Endothelial cell of umbilical vein (primary cell): Measurements from ENCODE around the gene RAD51B. TPM values are rescaled to one million over a fixed set of nuclear protein-coding genes. Genes with fewer than 3 reads are reported as not detected.
A peak's percentile ranks its signal among the peaks of the same experiment; 100 is the strongest.

Experiments used
- BruUV-seq: library from RNA; stranded (reverse); fragments of 400-500 nt; replicated peaks from 2 replicates; lab custom pipeline; 2021; lab: Mats Ljungman, UMichigan
- CTCF ChIA-PET: fragments of 300-600, 350-600 bp; sonication (Branson Sonifier 250); formaldehyde crosslinking; loops from one replicate; lab custom pipeline; 2021; ENCODE audit warnings: antibody characterized with exemption, inconsistent platforms; lab: Charles Lee
- POLR2A ChIA-PET: fragments of 300-600, 350-600 bp; sonication (Branson Sonifier 250); formaldehyde crosslinking; loops from one replicate; lab custom pipeline; 2021; ENCODE audit warnings: antibody characterized with exemption, inconsistent platforms; lab: Charles Lee
- DNase-seq: peaks from one replicate; pipeline ENCODE4 v3.0.0-alpha.2; 2011; ENCODE audit warnings: low read depth, low spot score
- FAIRE-seq: peaks from 2 replicates; lab custom pipeline; 2011; peaks lifted over from hg19 to GRCh38; lab: Jason Lieb, UNC
- H2AFZ ChIP-seq: 2 replicates; pipeline ENCODE4 v1.6.0; 2012; ENCODE audit warnings: low read depth, low read length, control low read depth, inconsistent platforms
- H3K27ac ChIP-seq: 2 replicates; pipeline ENCODE4 v1.5.1; 2011; ENCODE audit warnings: low read depth, mild to moderate bottlenecking, control low read depth, low read length, moderate library complexity; ENCODE audit not compliant: insufficient read depth
- H3K27me3 ChIP-seq, 2 experiments: 2 replicates each; pipeline versions ENCODE4 v1.6.0 to v1.6.1; 2011; ENCODE audit warnings: low read length in 2 of 2, mixed read lengths in 1 of 2; ENCODE audit not compliant: control insufficient read depth in 2 of 2, insufficient read depth in 2 of 2
- H3K36me3 ChIP-seq, 2 experiments: 2 replicates in 1 of 2; 3 replicates in 1 of 2; pipeline ENCODE4 v1.5.1; 2011; ENCODE audit warnings: low read length in 2 of 2, mild to moderate bottlenecking in 1 of 2, moderate library complexity in 1 of 2; ENCODE audit not compliant: control insufficient read depth in 2 of 2, insufficient read depth in 2 of 2; ENCODE audit errors: extremely low read depth in 1 of 2
- H3K4me1 ChIP-seq: 3 replicates; pipeline ENCODE4 v1.5.1; 2011; ENCODE audit warnings: mild to moderate bottlenecking, low read length; ENCODE audit not compliant: control insufficient read depth, insufficient read depth; ENCODE audit errors: extremely low read depth
- H3K4me2 ChIP-seq: 2 replicates; pipeline ENCODE4 v1.6.1; 2011; ENCODE audit warnings: low read length, control low read depth, mixed read lengths; ENCODE audit not compliant: insufficient read depth
- H3K4me3 ChIP-seq, 3 experiments: fragments of 200-600 bp in 1 of 3; sonication (generic), shearing (Covaris generic) in 1 of 3; replicated peaks in 1 of 3; 2 replicates each; pipeline ENCODE4 v1.5.1; 2011 to 2016; ENCODE audit warnings: control low read depth in 3 of 3, low read length in 3 of 3, mild to moderate bottlenecking in 2 of 3, inconsistent platforms in 1 of 3, low read depth in 1 of 3, moderate library complexity in 1 of 3; ENCODE audit not compliant: insufficient read depth in 1 of 3
- H3K79me2 ChIP-seq: 2 replicates; pipeline ENCODE4 v1.6.0; 2012; ENCODE audit warnings: low read length, inconsistent platforms; ENCODE audit not compliant: control insufficient read depth, insufficient read depth
- H3K9ac ChIP-seq: replicated peaks from 2 replicates; pipeline ENCODE3; 2011; ENCODE audit warnings: low read length, control low read depth; ENCODE audit not compliant: insufficient read depth; ENCODE audit errors: extremely low read depth
- H3K9me1 ChIP-seq: replicated peaks from 3 replicates; pipeline ENCODE4 v1.6.0; 2011; ENCODE audit warnings: mild to moderate bottlenecking, low read length; ENCODE audit not compliant: control insufficient read depth, insufficient read depth; ENCODE audit errors: extremely low read depth
- H3K9me3 ChIP-seq: replicated peaks from 2 replicates; pipeline ENCODE4 v1.5.1; 2012; ENCODE audit warnings: low read length, inconsistent platforms; ENCODE audit not compliant: control insufficient read depth, insufficient read depth
- H4K20me1 ChIP-seq: replicated peaks from 2 replicates; pipeline ENCODE3; 2011; ENCODE audit warnings: mild to moderate bottlenecking, low read length; ENCODE audit not compliant: control insufficient read depth, insufficient read depth; ENCODE audit errors: extremely low read depth
- EZH2 ChIP-seq: IDR thresholded peaks from 2 replicates; pipeline ENCODE4 v1.6.1; 2012; ENCODE audit warnings: borderline replicate concordance, low read depth, mild to moderate bottlenecking, moderate library complexity, low read length, inconsistent platforms; ENCODE audit not compliant: severe bottlenecking
- FOS ChIP-seq: IDR thresholded peaks from 2 replicates; pipeline ENCODE4 v1.6.1; 2011; ENCODE audit warnings: mild to moderate bottlenecking, low read length, moderate library complexity, borderline replicate concordance; ENCODE audit not compliant: insufficient read depth
- JUN ChIP-seq: IDR thresholded peaks from 2 replicates; pipeline ENCODE4 v1.6.1; 2011; ENCODE audit warnings: borderline replicate concordance, low read depth; ENCODE audit not compliant: insufficient read length, insufficient read depth
- POLR2AphosphoS5 ChIP-seq: IDR thresholded peaks from 2 replicates; pipeline ENCODE4 v1.6.1; 2012; ENCODE audit warnings: low read depth, mild to moderate bottlenecking, control low read depth, low read length, moderate library complexity; ENCODE audit not compliant: insufficient read depth
- dilution Hi-C: fragments of 300-500 bp; cut with MboI; formaldehyde crosslinking; loops from one replicate; pipeline ENCODE4 v1.15.0; 2019; ENCODE audit warnings: low sequenced_read_pairs; ENCODE audit not compliant: extremely low pct_ligation_motif_present
- intact Hi-C: fragments of 100-400 bp; cut with micrococcal nuclease; formaldehyde crosslinking; loops from one replicate; pipeline ENCODE4 v1.10.0; 2022
- polyA plus RNA-seq, 4 experiments: library from polyadenylated mRNA; depleted of rRNA in 3 of 4; stranded (reverse) in 3 of 4; unstranded in 1 of 4; fragments of >200 nt; gene quantifications; 2 replicates each; pipeline versions ENCODE4 v1.2.1 to v1.2.3, GENCODE V29; 2011 to 2012; ENCODE audit warnings: missing spikeins in 1 of 4
- total RNA-seq: library from RNA; stranded (reverse); gene quantifications from 2 replicates; pipeline ENCODE4 v1.2.3, GENCODE V29; 2021

Gene RAD51B
- total and polyA plus RNA-seq, 2 donors (not counting 3 experiments of a cell fraction or from before 2014, with no cell fraction given) = 3.9 to 19.0 TPM

DNA sequence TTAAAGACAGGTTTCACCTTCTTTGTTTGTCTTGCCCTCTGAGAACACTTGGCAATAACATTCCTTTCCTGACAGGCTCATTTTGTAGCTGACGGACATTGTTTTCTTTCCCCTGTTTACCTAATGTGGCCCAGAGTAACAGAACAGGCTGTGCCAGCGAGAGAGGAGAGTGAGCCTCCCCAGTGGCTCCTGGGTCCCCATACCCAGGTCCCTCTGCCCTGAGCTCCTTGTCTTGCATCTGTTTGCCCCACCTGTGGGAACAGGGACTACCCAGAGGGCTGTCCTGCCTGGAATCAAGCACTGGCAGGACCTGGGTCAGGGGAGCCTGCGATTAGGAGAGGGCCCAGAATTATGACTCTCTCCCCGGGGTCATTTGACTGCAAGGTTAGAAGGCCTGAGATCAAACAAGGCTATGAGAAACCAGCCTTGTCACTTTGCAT lies 750.4 kb downstream of the RAD51B start:
- H3K4me3 ChIP-seq = no peak overlapping the region
- dilution Hi-C loops = no loop called here
- H3K4me2 ChIP-seq = peak overlapping the region; percentile 42
- peak overlapping the region; percentile 36 for H3K9ac ChIP-seq
- H3K9me1 ChIP-seq = no peaks in the 10 kb centered on the region
- no peaks in the 10 kb centered on the region for H3K79me2 ChIP-seq
- CTCF ChIA-PET = interaction anchor here (1.0 to 1.6 kb wide), 3 partner anchors 15 to 636 kb away, joined by 3 to 4 read pairs (median 3); no protein-coding TSS in a partner anchor
- POLR2A ChIA-PET = interaction anchor here (2.0 kb wide), 1 partner anchor 223 kb away, joined by 7 read pairs; the partner anchor contains the start of gene ZFP36L1
- H4K20me1 ChIP-seq = no peaks in the 10 kb centered on the region
- TF ChIP-seq JUN = no peak
- TF ChIP-seq POLR2AphosphoS5 = peak; percentile 34
- H3K4me1 ChIP-seq = peaks cover 32% of the 10 kb centered on the region
- no peaks in the 10 kb centered on the region for H3K9me3 ChIP-seq
- peak overlapping the region; percentile 83 for H2AFZ ChIP-seq
- no TSS peak for BruUV-seq
- FAIRE-seq (peak; percentile 81), DNase-seq (peak; percentile 88)
- H3K27me3 ChIP-seq = no peaks in the 10 kb centered on the region
- H3K27ac ChIP-seq = peak overlapping the region; percentile 83
- intact Hi-C loops = loop anchor here (10.0 kb wide), 1 partner anchor 625 kb away; no protein-coding TSS in a partner anchor
- no peaks in the 10 kb centered on the region for H3K36me3 ChIP-seq

DNA sequence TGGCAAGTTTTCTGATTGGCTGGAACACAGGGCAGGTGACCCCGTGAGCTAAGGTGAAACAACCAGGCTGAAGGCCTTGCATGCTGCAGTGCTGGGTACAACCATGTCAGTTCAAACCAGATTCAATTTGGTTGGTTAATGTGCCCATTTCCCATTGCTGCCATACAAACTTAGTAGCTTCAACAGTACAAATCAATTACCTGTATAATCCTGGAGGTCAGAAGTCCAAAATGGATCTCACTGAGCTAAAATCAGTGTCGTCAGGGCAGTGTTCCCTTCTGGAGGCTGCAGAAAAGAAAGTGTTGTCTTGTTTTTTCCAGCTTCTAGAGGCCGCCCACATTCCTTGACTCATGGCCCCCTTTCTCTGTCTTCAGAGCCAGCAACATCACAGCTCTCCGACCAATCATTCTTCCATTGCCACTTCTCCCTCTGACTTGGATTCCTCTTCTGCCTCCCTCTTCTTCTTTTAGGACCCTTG lies 751.6 kb downstream of the RAD51B start:
- Histone ChIP-seq H3K9me3 (no peaks in the 10 kb centered on the region), H3K4me2 (no peak overlapping the region), H3K79me2 (no peaks in the 10 kb centered on the region), H3K4me3 (no peak overlapping the region), H3K9me1 (no peaks in the 10 kb centered on the region), H3K4me1 (peaks cover 38% of the 10 kb centered on the region), H3K27ac (no peak overlapping the region), H3K36me3 (no peaks in the 10 kb centered on the region), H3K27me3 (no peaks in the 10 kb centered on the region), H2AFZ (no peak overlapping the region), H4K20me1 (no peaks in the 10 kb centered on the region), H3K9ac (no peak overlapping the region)
- no peak for DNase-seq
- BruUV-seq = no TSS peak
- TF ChIP-seq EZH2 = no peak
- no peak for TF ChIP-seq FOS
- ChIA-PET CTCF (no interaction called here), POLR2A (interaction anchor here (2.0 kb wide), 1 partner anchor 222 kb away, joined by 7 read pairs; the partner anchor contains the start of gene ZFP36L1)
- dilution Hi-C loops = no loop called here
- intact Hi-C loops = loop anchor here (10.0 kb wide), 1 partner anchor 626 kb away; no protein-coding TSS in a partner anchor
- FAIRE-seq = no peak
